GM18867 (cell line): ENCODE results near the gene SNAI1.
"Not testable (repeated sequence)": the region's sequence is repeated elsewhere in the genome, so short reads cannot be mapped to it uniquely, and the experiment has no call there.

Source experiments
- ATAC-seq: cut with Tn5 transposase; IDR thresholded peaks from one replicate; pipeline ENCODE4 v1.9.1; 2021; ENCODE audit warnings: mild to moderate bottlenecking, moderate library complexity; ENCODE audit not compliant: unreplicated experiment

The SNAI1 gene

GRCh38 chr20:49982346-49983122 lies at the start of gene SNAI1:
SNAI1 (plus strand) TSS chr20:49982980; CDS start chr20:49983060, 80 bp downstream.
- peak; percentile 76 for ATAC-seq

- ATAC-seq: peak; percentile 15
These were observed 47.0 kb upstream of the SNAI1 start for GRCh38 chr20:49935746-49936152.

- ATAC-seq: peak; percentile 64
These were observed 46.4 kb upstream of the SNAI1 start, which contains the start of gene RNF114 for GRCh38 chr20:49936153-49937026. RNF114 (plus strand) TSS chr20:49936397; CDS start chr20:49936413, 16 bp downstream.

GRCh38 chr20:49937027-49937929 lies 45.5 kb upstream of the SNAI1 start:
- ATAC-seq: no peak

GRCh38 chr20:49938173-49939163 lies 44.3 kb upstream of the SNAI1 start:
- no peak for ATAC-seq

GRCh38 chr20:49941456-49941855 lies 41.3 kb upstream of the SNAI1 start:
- ATAC-seq: no peak

- ATAC-seq: no peak
These were observed 40.5 kb upstream of the SNAI1 start for GRCh38 chr20:49942303-49942702.

GRCh38 chr20:49942942-49943341 lies 39.8 kb upstream of the SNAI1 start:
- ATAC-seq: no peak

- no peak for ATAC-seq
These were observed 37.5 kb upstream of the SNAI1 start for GRCh38 chr20:49945306-49945700.

GRCh38 chr20:49945701-49946477 lies 36.9 kb upstream of the SNAI1 start:
- ATAC-seq: no peak

- no peak for ATAC-seq
These were observed 34.6 kb upstream of the SNAI1 start for GRCh38 chr20:49948178-49948577.

- no peak for ATAC-seq
These were observed 33.8 kb upstream of the SNAI1 start for GRCh38 chr20:49948809-49949507.

GRCh38 chr20:49951151-49951550 lies 31.6 kb upstream of the SNAI1 start:
- no peak for ATAC-seq

- ATAC-seq: no peak
These were observed 27.6 kb upstream of the SNAI1 start for GRCh38 chr20:49955167-49955566.

GRCh38 chr20:49955830-49956396 lies 26.9 kb upstream of the SNAI1 start:
- not testable (repeated sequence) for ATAC-seq

- no peak for ATAC-seq
These were observed 26.1 kb upstream of the SNAI1 start for GRCh38 chr20:49956689-49957088.

- ATAC-seq: not testable (repeated sequence)
These were observed 25.5 kb upstream of the SNAI1 start for GRCh38 chr20:49957089-49957938.
